ENCODE measurements around the gene INPP5K.
"Not testable (repeated sequence)": the region's sequence is repeated elsewhere in the genome, so short reads cannot be mapped to it uniquely, and the experiment has no call there.

The INPP5K gene

DNA sequence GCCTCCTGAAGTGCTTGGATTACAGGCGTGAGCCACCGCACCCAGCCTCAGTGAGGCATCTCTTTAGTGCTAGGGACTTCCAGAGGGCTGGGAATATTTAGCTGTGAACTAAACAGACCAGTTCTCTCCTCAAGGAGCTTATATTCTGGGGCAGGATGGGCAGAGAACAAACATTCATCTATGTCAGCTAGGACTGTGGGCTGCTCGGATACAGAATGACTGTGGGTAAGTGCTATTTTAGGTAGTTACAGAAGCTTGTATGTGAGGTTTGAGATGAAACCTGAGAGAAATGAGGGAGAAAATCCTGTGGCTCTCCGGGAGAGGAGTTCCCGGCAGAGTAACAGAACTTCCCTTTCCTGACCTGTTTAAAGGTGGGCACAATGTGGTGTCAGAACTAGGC is 6.2 kb upstream of the INPP5K start:
- no peak for TF ChIP-seq Cebpa-rat (IDR thresholded peaks at IDR 0.05)
- H3K9me3 ChIP-seq = no peaks in the 10 kb centered on the region
- H3K4me2 ChIP-seq = no peak overlapping the region
- no peaks in the 10 kb centered on the region for H4K20me1 ChIP-seq
- H3K4me1 ChIP-seq = peaks cover 9% of the 10 kb centered on the region
- H3K27me3 ChIP-seq = no peaks in the 10 kb centered on the region
- no peak overlapping the region for H3K4me3 ChIP-seq
- no peak overlapping the region for H3K27ac ChIP-seq
- H3K36me3 ChIP-seq = peaks cover 92% of the 10 kb centered on the region
- peak overlapping the region; percentile 20; the same call in 1 of the 2 replicates for H3K9ac ChIP-seq

GRCh38 chr17:1521086-1521640 is 4.8 kb upstream of the INPP5K start:
- peaks cover 78% of the 10 kb centered on the region for H3K36me3 ChIP-seq

GRCh38 chr17:1519678-1520077 is 3.3 kb upstream of the INPP5K start:
- Histone ChIP-seq H4K20me1 (peaks cover 16% of the 10 kb centered on the region; the same call in 1 of the 2 replicates), H3K4me3 (no peak overlapping the region), H3K4me1 (peaks cover 26% of the 10 kb centered on the region), H3K4me2 (no peak overlapping the region), H3K9me3 (no peaks in the 10 kb centered on the region), H3K27ac (no peak overlapping the region), H3K27me3 (no peaks in the 10 kb centered on the region), H3K9ac (no peak overlapping the region), H3K36me3 (peaks cover 63% of the 10 kb centered on the region)
- no peak for TF ChIP-seq Cebpa-rat (IDR thresholded peaks at IDR 0.05)

More at GRCh38 chr17:1521086-1521640, 4.8 kb upstream of the INPP5K start:
- no peak overlapping the region for H3K4me3 ChIP-seq
- no peak for TF ChIP-seq Cebpa-rat (IDR thresholded peaks at IDR 0.05)
- H3K4me1 ChIP-seq = peaks cover 13% of the 10 kb centered on the region
- no peaks in the 10 kb centered on the region for H3K9me3 ChIP-seq
- H3K27me3 ChIP-seq = no peaks in the 10 kb centered on the region
- 0 out of 2 replicates have a peak overlapping the region, but pooled peaks have one; percentile 8 for H3K9ac ChIP-seq
- H3K4me2 ChIP-seq = no peak overlapping the region
- peaks cover 3% of the 10 kb centered on the region; the same call in 1 of the 2 replicates for H4K20me1 ChIP-seq
- H3K27ac ChIP-seq = no peak overlapping the region

GRCh38 chr17:1518410-1518809 is 2.0 kb upstream of the INPP5K start:
- Histone ChIP-seq H3K4me3 (no peak overlapping the region), H3K27ac (no peak overlapping the region), H3K4me2 (no peak overlapping the region), H3K27me3 (no peaks in the 10 kb centered on the region), H3K4me1 (peaks cover 26% of the 10 kb centered on the region), H3K36me3 (peaks cover 56% of the 10 kb centered on the region), H3K9me3 (no peaks in the 10 kb centered on the region), H3K9ac (no peak overlapping the region), H4K20me1 (peaks cover 19% of the 10 kb centered on the region; the same call in 1 of the 2 replicates)
- TF ChIP-seq Cebpa-rat (IDR thresholded peaks at IDR 0.05) = no peak

DNA sequence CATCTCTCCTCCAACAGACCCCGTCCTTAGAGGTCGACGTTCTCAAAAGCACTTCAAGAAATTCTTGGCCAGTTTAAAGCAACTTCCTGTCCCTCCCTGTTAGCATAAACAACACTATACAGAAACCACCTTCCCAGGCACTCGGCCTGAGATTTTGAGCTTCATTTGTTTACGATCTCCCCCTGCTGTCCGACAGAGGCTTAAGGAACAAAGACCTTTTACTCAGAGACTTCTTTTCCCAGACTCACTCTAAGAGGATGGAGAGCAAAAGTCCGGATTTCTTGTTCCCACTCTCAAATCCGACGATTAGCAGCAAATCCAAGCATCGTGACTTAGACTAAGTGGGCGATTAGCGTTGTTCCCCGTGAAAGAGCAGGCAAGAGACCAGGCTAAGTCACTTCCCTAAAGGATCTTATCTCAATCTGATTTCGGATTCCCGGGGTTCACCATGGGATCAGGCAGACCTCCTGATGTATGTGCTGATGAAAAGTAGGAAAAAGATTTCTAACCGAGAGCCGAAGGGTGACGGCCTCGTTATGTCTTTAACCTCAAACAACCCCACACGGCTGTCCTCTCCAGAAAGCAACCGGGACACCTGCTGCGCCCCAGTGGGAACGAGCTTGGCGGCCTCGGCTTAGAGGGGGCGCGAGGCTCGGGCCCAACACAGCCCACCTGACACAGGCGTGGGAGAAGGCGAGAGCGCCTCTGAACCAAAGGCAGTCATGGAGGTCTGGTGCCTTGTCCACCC is 598 bp downstream of the INPP5K start:
- H3K27me3 ChIP-seq = no peaks in the 10 kb centered on the region
- no peak for TF ChIP-seq Cebpa-rat (IDR thresholded peaks at IDR 0.05)
- no peaks in the 10 kb centered on the region for H3K9me3 ChIP-seq
- H3K4me1 ChIP-seq = peaks cover 26% of the 10 kb centered on the region
- H3K27ac ChIP-seq = peak overlapping the region; percentile 74
- peaks cover 56% of the 10 kb centered on the region for H3K36me3 ChIP-seq
- peak overlapping the region; percentile 93 for H3K9ac ChIP-seq
- peak overlapping the region; percentile 97 for H3K4me2 ChIP-seq
- H4K20me1 ChIP-seq = peaks cover 25% of the 10 kb centered on the region; the same call in 1 of the 2 replicates
- H3K4me3 ChIP-seq = peak overlapping the region; percentile 96

- H3K4me2 ChIP-seq = no peak overlapping the region
- H3K27me3 ChIP-seq = no peaks in the 10 kb centered on the region
- H3K36me3 ChIP-seq = peaks cover 60% of the 10 kb centered on the region
- H3K4me3 ChIP-seq = no peak overlapping the region
- no peak overlapping the region for H3K9ac ChIP-seq
- TF ChIP-seq Cebpa-rat (IDR thresholded peaks at IDR 0.05) = no peak
- no peak overlapping the region for H3K27ac ChIP-seq
- peaks cover 25% of the 10 kb centered on the region; the same call in 1 of the 2 replicates for H4K20me1 ChIP-seq
- peaks cover 14% of the 10 kb centered on the region for H3K4me1 ChIP-seq
- H3K9me3 ChIP-seq = no peaks in the 10 kb centered on the region
Observed at GRCh38 chr17:1512351-1512750, 4.1 kb downstream of the INPP5K start.

DNA sequence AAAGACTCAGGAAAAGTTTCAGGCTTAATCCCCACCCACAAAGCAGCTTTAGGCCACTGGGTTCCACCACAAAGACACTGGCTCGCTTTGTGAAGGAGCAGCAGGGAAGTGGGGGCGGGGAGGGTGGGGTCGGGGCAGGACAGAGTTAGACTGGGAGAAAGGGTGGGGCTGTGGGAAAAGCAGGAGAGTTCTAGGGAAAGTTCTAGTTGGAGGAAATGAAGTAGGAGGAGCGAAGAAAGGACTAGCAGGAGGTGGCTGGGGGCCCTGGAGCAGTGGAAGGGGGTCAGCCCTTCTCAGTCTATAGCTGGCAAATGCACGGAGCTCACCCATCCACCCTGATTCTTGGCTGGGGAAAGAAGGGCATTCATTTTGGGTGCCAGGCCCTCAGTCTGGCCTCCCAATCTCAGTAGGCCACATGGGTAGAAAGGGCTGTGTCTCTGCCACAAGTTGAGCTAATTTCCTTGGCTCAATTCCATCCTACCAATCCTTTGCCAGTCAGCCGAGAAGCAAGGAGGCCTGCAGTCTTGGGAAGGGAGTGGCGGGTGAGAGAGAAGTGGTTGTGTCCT is 4.6 kb downstream of the INPP5K start:
- Histone ChIP-seq H3K27ac (no peak overlapping the region), H3K4me3 (no peak overlapping the region), H3K9ac (no peak overlapping the region), H4K20me1 (peaks cover 25% of the 10 kb centered on the region; the same call in 1 of the 2 replicates), H3K36me3 (peaks cover 65% of the 10 kb centered on the region), H3K9me3 (no peaks in the 10 kb centered on the region), H3K4me1 (peaks cover 13% of the 10 kb centered on the region), H3K4me2 (no peak overlapping the region), H3K27me3 (no peaks in the 10 kb centered on the region)
- no peak for TF ChIP-seq Cebpa-rat (IDR thresholded peaks at IDR 0.05)

DNA sequence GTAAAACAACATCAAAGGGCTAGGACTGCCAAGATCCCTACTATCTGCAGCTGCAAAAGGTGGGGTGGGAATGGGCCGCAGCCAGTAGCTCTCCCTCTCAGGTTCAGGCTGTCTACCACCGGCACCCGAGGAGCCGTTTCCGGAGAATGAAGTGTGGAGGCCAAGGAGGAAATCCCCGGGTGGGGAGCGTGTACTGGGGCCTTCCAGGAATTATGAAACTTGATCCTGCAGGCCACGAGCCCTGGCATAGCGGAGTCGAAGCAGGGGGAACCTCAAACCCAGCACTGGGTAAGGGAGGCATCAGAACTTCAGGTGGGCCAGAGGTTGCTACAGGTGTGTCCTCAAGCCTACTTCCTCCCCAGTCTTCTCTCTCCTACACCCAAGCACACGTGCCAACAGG is 5.1 kb downstream of the INPP5K start:
- no peaks in the 10 kb centered on the region for H3K9me3 ChIP-seq
- H3K4me2 ChIP-seq = no peak overlapping the region
- H3K4me1 ChIP-seq = peaks cover 13% of the 10 kb centered on the region
- H3K36me3 ChIP-seq = peaks cover 70% of the 10 kb centered on the region
- H4K20me1 ChIP-seq = peaks cover 23% of the 10 kb centered on the region; the same call in 1 of the 2 replicates
- no peaks in the 10 kb centered on the region for H3K27me3 ChIP-seq
- no peak overlapping the region for H3K27ac ChIP-seq
- no peak overlapping the region for H3K9ac ChIP-seq
- H3K4me3 ChIP-seq = no peak overlapping the region
- no peak for TF ChIP-seq Cebpa-rat (IDR thresholded peaks at IDR 0.05)

GRCh38 chr17:1509290-1509881 is 7.0 kb downstream of the INPP5K start:
- Histone ChIP-seq H3K4me2 (no peak overlapping the region), H3K4me3 (no peak overlapping the region), H3K27me3 (no peaks in the 10 kb centered on the region), H3K36me3 (peaks cover 74% of the 10 kb centered on the region), H3K9me3 (no peaks in the 10 kb centered on the region), H4K20me1 (0 out of 2 replicates have a peak, but pooled peaks cover 8% of the 10 kb centered on the region), H3K9ac (0 out of 2 replicates have a peak overlapping the region, but pooled peaks have one; percentile 9), H3K27ac (no peak overlapping the region), H3K4me1 (no peaks in the 10 kb centered on the region)
- no peak for TF ChIP-seq Cebpa-rat (IDR thresholded peaks at IDR 0.05)

DNA sequence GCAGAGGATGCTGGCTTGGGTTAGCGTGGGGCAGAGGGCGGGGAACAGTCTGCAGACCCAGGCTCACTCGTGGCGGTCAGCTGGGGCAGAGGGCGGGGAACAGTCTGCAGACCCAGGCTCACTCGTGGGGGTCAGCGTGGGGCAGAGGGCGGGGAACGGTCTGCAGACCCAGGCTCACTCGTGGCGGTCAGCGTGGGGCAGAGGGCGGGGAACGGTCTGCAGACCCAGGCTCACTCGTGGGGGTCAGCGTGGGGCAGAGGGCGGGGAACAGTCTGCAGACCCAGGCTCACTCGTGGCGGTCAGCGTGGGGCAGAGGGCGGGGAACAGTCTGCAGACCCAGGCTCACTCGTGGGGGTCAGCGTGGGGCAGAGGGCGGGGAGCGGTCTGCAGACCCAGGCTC is 7.7 kb downstream of the INPP5K start:
- H3K9me3 ChIP-seq, H3K4me3 ChIP-seq, H3K27ac ChIP-seq, H4K20me1 ChIP-seq, H3K27me3 ChIP-seq, H3K4me2 ChIP-seq, H3K4me1 ChIP-seq, H3K9ac ChIP-seq: not testable (repeated sequence)
- peaks cover 72% of the 10 kb centered on the region for H3K36me3 ChIP-seq
